Mammary epithelial cell (primary cell): Measurements from ENCODE around the gene GNAS-AS1.

Source experiments
- EZH2 ChIP-seq: IDR thresholded peaks from 2 replicates; pipeline ENCODE4 v1.6.1; 2012; ENCODE audit warnings: low read length, inconsistent platforms, borderline replicate concordance
- TF ChIP-seq, protein P1 (sequence below), 2 donors: IDR thresholded peaks in 1 of 2; conservative IDR thresholded peaks in 1 of 2; 2 replicates each; pipeline ENCODE4 v1.5.1; 2011 to 2012; ENCODE audit warnings: inconsistent platforms in 2 of 2, low read length in 2 of 2, mild to moderate bottlenecking in 2 of 2, control low read depth in 1 of 2, low read depth in 1 of 2; ENCODE audit not compliant: insufficient read depth in 1 of 2; ENCODE audit errors: extremely low read depth in 1 of 2

DNA sequence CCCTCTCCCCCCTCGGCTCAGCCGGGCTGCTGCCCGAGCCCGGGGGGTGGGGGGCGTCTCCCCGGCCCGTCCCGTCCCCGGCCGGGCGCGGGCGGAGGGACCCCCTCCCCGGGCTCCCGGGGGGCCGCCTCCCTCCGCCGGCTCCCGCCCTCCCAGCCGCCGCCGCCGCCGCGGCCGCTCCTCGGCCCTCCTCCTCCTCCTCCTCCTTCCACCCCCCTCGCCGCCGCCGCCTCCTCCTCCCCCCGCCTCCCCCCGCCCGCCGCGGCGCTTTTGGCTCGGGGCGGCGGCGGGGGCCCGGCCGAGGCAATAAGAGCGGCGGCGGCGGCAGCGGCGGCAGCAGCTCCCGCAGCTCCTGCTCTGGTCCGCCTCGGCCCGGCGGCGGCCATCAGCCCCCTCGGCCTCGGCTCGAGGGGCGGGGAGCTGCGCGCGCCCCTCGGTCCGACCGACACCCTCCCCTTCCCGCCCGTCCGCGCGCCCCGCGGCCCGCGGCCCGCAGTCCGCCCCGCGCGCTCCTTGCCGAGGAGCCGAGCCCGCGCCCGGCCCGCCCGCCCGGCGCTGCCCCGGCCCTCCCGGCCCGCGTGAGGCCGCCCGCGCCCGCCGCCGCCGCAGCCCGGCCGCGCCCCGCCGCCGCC lies 40.5 kb upstream of the GNAS-AS1 start:
- TF ChIP-seq, protein P1, sequence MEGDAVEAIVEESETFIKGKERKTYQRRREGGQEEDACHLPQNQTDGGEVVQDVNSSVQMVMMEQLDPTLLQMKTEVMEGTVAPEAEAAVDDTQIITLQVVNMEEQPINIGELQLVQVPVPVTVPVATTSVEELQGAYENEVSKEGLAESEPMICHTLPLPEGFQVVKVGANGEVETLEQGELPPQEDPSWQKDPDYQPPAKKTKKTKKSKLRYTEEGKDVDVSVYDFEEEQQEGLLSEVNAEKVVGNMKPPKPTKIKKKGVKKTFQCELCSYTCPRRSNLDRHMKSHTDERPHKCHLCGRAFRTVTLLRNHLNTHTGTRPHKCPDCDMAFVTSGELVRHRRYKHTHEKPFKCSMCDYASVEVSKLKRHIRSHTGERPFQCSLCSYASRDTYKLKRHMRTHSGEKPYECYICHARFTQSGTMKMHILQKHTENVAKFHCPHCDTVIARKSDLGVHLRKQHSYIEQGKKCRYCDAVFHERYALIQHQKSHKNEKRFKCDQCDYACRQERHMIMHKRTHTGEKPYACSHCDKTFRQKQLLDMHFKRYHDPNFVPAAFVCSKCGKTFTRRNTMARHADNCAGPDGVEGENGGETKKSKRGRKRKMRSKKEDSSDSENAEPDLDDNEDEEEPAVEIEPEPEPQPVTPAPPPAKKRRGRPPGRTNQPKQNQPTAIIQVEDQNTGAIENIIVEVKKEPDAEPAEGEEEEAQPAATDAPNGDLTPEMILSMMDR (conservative IDR thresholded peaks at IDR 0.05 in 1 of 2, IDR thresholded peaks at IDR 0.05 in 1 of 2; ENCODE audit: extremely low read depth in 1 of 2, insufficient read depth in 1 of 2, low read depth in 1 of 2, low read length in 2 of 2), result no peak
- no peak for TF ChIP-seq EZH2
